SW 1271 (cell line): ENCODE measurements around the gene VOPP1.
"Not testable (repeated sequence)": the region's sequence is repeated elsewhere in the genome, so short reads cannot be mapped to it uniquely, and the experiment has no call there.

Source experiments
- DNase-seq, 2 experiments: peaks; one replicate each; lab custom pipeline; 2025; lab: John Stamatoyannopoulos, UW

The VOPP1 gene

GRCh38 chr7:55572378-55573233 is at the start of gene VOPP1:
VOPP1 (minus strand) TSS chr7:55572502; CDS start chr7:55572324, 178 bp downstream.
- peak in 1 of 2 experiments; percentile 42 for DNase-seq

- no peak for DNase-seq
These were observed 46.6 kb upstream of the VOPP1 start for GRCh38 chr7:55618913-55619312.

GRCh38 chr7:55614365-55615064 is 42.2 kb upstream of the VOPP1 start:
- DNase-seq = not testable (repeated sequence)

GRCh38 chr7:55609726-55610125 is 37.4 kb upstream of the VOPP1 start:
- not testable (repeated sequence) for DNase-seq

- DNase-seq = not testable (repeated sequence)
These were observed 33.4 kb upstream of the VOPP1 start for GRCh38 chr7:55605661-55606060.

GRCh38 chr7:55597944-55598499 is 25.7 kb upstream of the VOPP1 start:
- DNase-seq = not testable (repeated sequence)

- DNase-seq = not testable (repeated sequence)
These were observed 25.0 kb upstream of the VOPP1 start for GRCh38 chr7:55597214-55597739.

- DNase-seq = no peak
These were observed 23.2 kb upstream of the VOPP1 start for GRCh38 chr7:55595511-55595910.

GRCh38 chr7:55594870-55595269 is 22.6 kb upstream of the VOPP1 start:
- DNase-seq = no peak

- DNase-seq = no peak
These were observed 22.1 kb upstream of the VOPP1 start for GRCh38 chr7:55594414-55594813.

GRCh38 chr7:55593515-55594318 is 21.4 kb upstream of the VOPP1 start:
- DNase-seq = peak in 1 of 2 experiments; percentile 18

GRCh38 chr7:55593172-55593514 is 20.8 kb upstream of the VOPP1 start:
- no peak for DNase-seq

GRCh38 chr7:55592492-55592891 is 20.2 kb upstream of the VOPP1 start:
- no peak for DNase-seq

- DNase-seq = no peak
These were observed 19.1 kb upstream of the VOPP1 start for GRCh38 chr7:55591282-55591931.

GRCh38 chr7:55590517-55591281 is 18.4 kb upstream of the VOPP1 start:
- DNase-seq = no peak

GRCh38 chr7:55589905-55590304 is 17.6 kb upstream of the VOPP1 start:
- DNase-seq = no peak

- DNase-seq = no peak
These were observed 16.8 kb upstream of the VOPP1 start for GRCh38 chr7:55588976-55589604.

GRCh38 chr7:55588379-55588699 is 16.0 kb upstream of the VOPP1 start:
- no peak for DNase-seq

GRCh38 chr7:55587687-55588378 is 15.5 kb upstream of the VOPP1 start:
- no peak for DNase-seq

- DNase-seq = not testable (repeated sequence)
These were observed 10.4 kb upstream of the VOPP1 start for GRCh38 chr7:55582656-55583055.
